ENCODE measurements around the gene CDH12. TPM values are rescaled to one million over a fixed set of nuclear protein-coding genes. Genes with fewer than 3 reads are reported as not detected.

CDH12 gene
- total RNA-seq, 1 experiment from 2014 or later = 2.3 TPM

DNA sequence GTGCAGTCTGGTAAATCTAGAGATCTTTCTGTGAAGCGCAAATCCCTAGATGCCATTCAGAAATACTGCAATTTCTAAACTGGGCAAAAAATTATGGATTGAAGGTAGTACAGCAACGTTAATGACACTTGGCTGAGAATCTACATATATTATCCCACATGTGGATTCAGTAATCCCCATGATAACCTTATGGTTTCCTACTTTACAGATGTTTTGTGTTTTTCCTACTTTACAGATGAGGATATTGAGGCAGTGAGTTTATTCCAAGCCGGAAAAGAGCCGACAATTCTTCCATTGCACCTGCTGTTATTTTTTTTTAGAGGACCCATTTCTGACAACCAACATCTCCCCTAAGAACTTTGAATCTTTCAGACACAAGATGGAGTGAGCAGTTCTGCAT, 796.5 kb downstream of the CDH12 start:
- no peak for TF ChIP-seq CTCF (IDR thresholded peaks at IDR 0.05; ENCODE audit: unreplicated experiment)
- Mint-ChIP-seq H3K27me3 (ENCODE audit: unreplicated experiment) (no peaks in the 10 kb centered on the region), H3K4me1 (ENCODE audit: low read depth, unreplicated experiment) (no peaks in the 10 kb centered on the region), H3K9me3 (ENCODE audit: low read depth, unreplicated experiment) (peaks cover 2% of the 10 kb centered on the region), H3K36me3 (ENCODE audit: insufficient read depth, unreplicated experiment) (no peaks in the 10 kb centered on the region), H3K27ac (ENCODE audit: unreplicated experiment) (no peak overlapping the region), H3K4me3 (ENCODE audit: low read depth, unreplicated experiment) (no peak overlapping the region)
- DNase-seq = no peak
- no TSS peak for BruUV-seq (replicated peaks)
- intact Hi-C loops (cut with micrococcal nuclease; ENCODE audit: unreplicated experiment) = no loop called here
- CTCF ChIA-PET = no interaction called here

GRCh38 chr5:22053195-22053594, 799.9 kb downstream of the CDH12 start:
- CTCF ChIA-PET = no interaction called here
- Mint-ChIP-seq H3K36me3 (ENCODE audit: insufficient read depth, unreplicated experiment) (no peaks in the 10 kb centered on the region), H3K27me3 (ENCODE audit: unreplicated experiment) (no peaks in the 10 kb centered on the region), H3K27ac (ENCODE audit: unreplicated experiment) (no peak overlapping the region), H3K4me3 (ENCODE audit: low read depth, unreplicated experiment) (no peak overlapping the region), H3K4me1 (ENCODE audit: low read depth, unreplicated experiment) (no peaks in the 10 kb centered on the region), H3K9me3 (ENCODE audit: low read depth, unreplicated experiment) (peaks cover 9% of the 10 kb centered on the region)
- no peak for DNase-seq
- no peak for TF ChIP-seq CTCF (IDR thresholded peaks at IDR 0.05; ENCODE audit: unreplicated experiment)
- intact Hi-C loops (cut with micrococcal nuclease; ENCODE audit: unreplicated experiment) = no loop called here
- no TSS peak for BruUV-seq (replicated peaks)

GRCh38 chr5:22051881-22052280, 801.3 kb downstream of the CDH12 start:
- no peaks in the 10 kb centered on the region for H3K27me3 Mint-ChIP-seq (ENCODE audit: unreplicated experiment)
- intact Hi-C loops (cut with micrococcal nuclease; ENCODE audit: unreplicated experiment) = no loop called here
- H3K9me3 Mint-ChIP-seq (ENCODE audit: low read depth, unreplicated experiment) = peaks cover 13% of the 10 kb centered on the region
- TF ChIP-seq CTCF (IDR thresholded peaks at IDR 0.05; ENCODE audit: unreplicated experiment) = no peak
- H3K4me1 Mint-ChIP-seq (ENCODE audit: low read depth, unreplicated experiment) = no peaks in the 10 kb centered on the region
- CTCF ChIA-PET = no interaction called here
- DNase-seq = no peak
- no peak overlapping the region for H3K27ac Mint-ChIP-seq (ENCODE audit: unreplicated experiment)
- H3K36me3 Mint-ChIP-seq (ENCODE audit: insufficient read depth, unreplicated experiment) = no peaks in the 10 kb centered on the region
- BruUV-seq (replicated peaks) = no TSS peak
- no peak overlapping the region for H3K4me3 Mint-ChIP-seq (ENCODE audit: low read depth, unreplicated experiment)

DNA sequence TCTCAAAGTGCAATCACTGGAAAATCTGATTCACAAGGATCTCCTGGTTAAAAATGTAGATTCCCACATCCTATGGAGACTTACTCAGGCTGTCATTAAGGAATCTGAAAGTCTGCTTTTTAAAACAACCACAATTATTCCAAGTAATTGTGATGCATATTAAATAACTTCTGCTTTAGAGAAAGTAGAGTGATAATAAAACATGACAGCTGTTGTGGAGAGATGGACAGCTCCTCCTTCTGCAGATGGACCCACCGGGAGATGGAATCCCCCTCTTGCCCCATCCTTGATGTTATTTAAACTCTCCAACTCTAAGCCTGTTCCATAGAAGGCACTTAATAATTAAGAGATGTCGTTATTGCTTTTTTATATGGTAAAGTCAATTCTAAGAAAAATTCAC, 802.2 kb downstream of the CDH12 start:
- H3K9me3 Mint-ChIP-seq (ENCODE audit: low read depth, unreplicated experiment) = peaks cover 11% of the 10 kb centered on the region
- no peak for DNase-seq
- no peak overlapping the region for H3K27ac Mint-ChIP-seq (ENCODE audit: unreplicated experiment)
- no peaks in the 10 kb centered on the region for H3K36me3 Mint-ChIP-seq (ENCODE audit: insufficient read depth, unreplicated experiment)
- no peaks in the 10 kb centered on the region for H3K4me1 Mint-ChIP-seq (ENCODE audit: low read depth, unreplicated experiment)
- no peak for TF ChIP-seq CTCF (IDR thresholded peaks at IDR 0.05; ENCODE audit: unreplicated experiment)
- intact Hi-C loops (cut with micrococcal nuclease; ENCODE audit: unreplicated experiment) = no loop called here
- BruUV-seq (replicated peaks) = no TSS peak
- CTCF ChIA-PET = no interaction called here
- no peak overlapping the region for H3K4me3 Mint-ChIP-seq (ENCODE audit: low read depth, unreplicated experiment)
- no peaks in the 10 kb centered on the region for H3K27me3 Mint-ChIP-seq (ENCODE audit: unreplicated experiment)

DNA sequence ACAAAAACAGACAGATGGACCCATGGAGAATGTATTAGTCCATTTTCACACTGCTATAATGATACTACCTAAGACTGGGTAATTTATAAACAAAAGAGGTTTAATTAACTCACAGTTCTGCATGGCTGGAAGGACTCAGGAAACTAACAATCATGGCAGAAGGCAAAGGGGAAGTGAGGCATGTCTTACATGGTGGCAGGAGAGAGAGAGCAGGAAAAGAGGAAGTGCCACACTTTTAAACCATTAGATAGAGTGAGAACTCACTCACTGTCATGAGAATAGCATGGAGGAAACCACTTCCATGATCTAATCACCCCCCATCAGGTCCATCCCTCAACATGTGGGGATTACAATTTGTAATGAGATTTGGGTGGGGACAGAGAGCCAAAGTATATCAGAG, 808.9 kb downstream of the CDH12 start:
- TF ChIP-seq CTCF (IDR thresholded peaks at IDR 0.05; ENCODE audit: unreplicated experiment) = no peak
- H3K4me1 Mint-ChIP-seq (ENCODE audit: low read depth, unreplicated experiment) = no peaks in the 10 kb centered on the region
- no peak for DNase-seq
- H3K36me3 Mint-ChIP-seq (ENCODE audit: insufficient read depth, unreplicated experiment) = no peaks in the 10 kb centered on the region
- BruUV-seq (replicated peaks) = no TSS peak
- intact Hi-C loops (cut with micrococcal nuclease; ENCODE audit: unreplicated experiment) = no loop called here
- peaks cover 13% of the 10 kb centered on the region for H3K9me3 Mint-ChIP-seq (ENCODE audit: low read depth, unreplicated experiment)
- H3K4me3 Mint-ChIP-seq (ENCODE audit: low read depth, unreplicated experiment) = no peak overlapping the region
- no peak overlapping the region for H3K27ac Mint-ChIP-seq (ENCODE audit: unreplicated experiment)
- no peaks in the 10 kb centered on the region for H3K27me3 Mint-ChIP-seq (ENCODE audit: unreplicated experiment)
- CTCF ChIA-PET = no interaction called here
